WTC11 (cell line): ENCODE results near the gene ROBO2.

Experiments
- FOXJ3 ChIP-seq: sonication (generic); formaldehyde crosslinking; IDR thresholded peaks from 2 replicates; pipeline ENCODE4 v1.9.0; 2021; ENCODE audit warnings: missing genetic modification reagents, mild to moderate bottlenecking, borderline replicate concordance
- IRF2 ChIP-seq: sonication (generic); formaldehyde crosslinking; IDR thresholded peaks from 2 replicates; pipeline ENCODE4 v1.8.0; 2022; ENCODE audit warnings: low read depth, missing genetic modification reagents, borderline replicate concordance
- NFYB ChIP-seq: sonication (generic); formaldehyde crosslinking; conservative IDR thresholded peaks from 2 replicates; pipeline ENCODE4 v1.8.0; 2022; ENCODE audit warnings: low read depth, missing genetic modification reagents
- NR1H2 ChIP-seq: sonication (generic); formaldehyde crosslinking; IDR thresholded peaks from 2 replicates; pipeline ENCODE4 v1.9.0; 2021; ENCODE audit warnings: mild to moderate bottlenecking, moderate library complexity, missing genetic modification reagents
- NR3C1 ChIP-seq: sonication (generic); formaldehyde crosslinking; conservative IDR thresholded peaks from 2 replicates; pipeline ENCODE4 v1.8.1; 2023; ENCODE audit warnings: low read depth, mild to moderate bottlenecking, missing genetic modification reagents
- TP53 ChIP-seq: sonication (generic); formaldehyde crosslinking; IDR thresholded peaks from 2 replicates; pipeline ENCODE4 v1.8.1; 2023; ENCODE audit warnings: mild to moderate bottlenecking, missing genetic modification reagents
- ZBTB21 ChIP-seq: sonication (generic); formaldehyde crosslinking; IDR thresholded peaks from 2 replicates; pipeline ENCODE4 v1.8.1; 2023; ENCODE audit warnings: mild to moderate bottlenecking, missing genetic modification reagents, borderline replicate concordance
- TF ChIP-seq, protein P1 (sequence below): fragments of 200-600 bp; IDR thresholded peaks from 2 replicates; pipeline ENCODE4 v1.8.0; 2022; ENCODE audit warnings: antibody characterized with exemption
- TF ChIP-seq, protein P2 (sequence below): fragments of 250-450 bp; sonication (Bioruptor Pico); IDR thresholded peaks from 2 replicates; pipeline ENCODE4 v1.8.0; 2021; ENCODE audit warnings: mild to moderate bottlenecking
- TF ChIP-seq, protein P3 (sequence below): sonication (generic); formaldehyde crosslinking; IDR thresholded peaks from 2 replicates; pipeline ENCODE4 v1.8.1; 2022; ENCODE audit warnings: missing genetic modification reagents, borderline replicate concordance
- TF ChIP-seq, protein P4 (sequence below): sonication (generic); formaldehyde crosslinking; conservative IDR thresholded peaks from 2 replicates; pipeline ENCODE4 v1.8.1; 2022; ENCODE audit warnings: mild to moderate bottlenecking, missing genetic modification reagents
- TF ChIP-seq, protein P5 (sequence below): sonication (generic); formaldehyde crosslinking; conservative IDR thresholded peaks from 2 replicates; pipeline ENCODE4 v1.8.1; 2023; ENCODE audit warnings: mild to moderate bottlenecking, low read depth, missing genetic modification reagents, moderate library complexity
- TF ChIP-seq, protein P6 (sequence below): fragments of 250-450 bp; sonication (Bioruptor Pico); IDR thresholded peaks from 2 replicates; pipeline ENCODE4 v2.1.2; 2022; ENCODE audit warnings: mild to moderate bottlenecking, moderate library complexity
- TF ChIP-seq, protein P7 (sequence below): sonication (generic); formaldehyde crosslinking; IDR thresholded peaks from 2 replicates; pipeline ENCODE4 v1.8.0; 2022; ENCODE audit warnings: mild to moderate bottlenecking, missing genetic modification reagents

DNA sequence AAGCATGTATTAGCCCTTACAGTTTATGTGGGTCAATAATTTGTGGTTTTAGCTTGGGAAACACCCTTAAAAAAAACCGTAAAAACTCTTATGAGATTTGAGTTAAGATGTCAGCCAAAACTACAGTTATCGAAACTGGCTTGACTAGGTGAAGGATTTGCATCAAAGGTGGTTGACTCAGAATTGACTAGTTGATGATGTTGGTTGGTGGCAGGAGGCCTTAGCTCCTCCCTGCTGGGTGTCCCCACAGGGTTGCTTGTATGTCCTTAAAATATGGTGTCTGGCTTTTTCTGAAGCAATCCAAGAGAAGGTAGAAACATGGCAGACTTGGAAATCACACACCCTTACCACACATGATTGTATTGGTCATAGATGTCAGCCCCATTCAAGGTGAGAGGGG is 305.1 kb downstream of the ROBO2 start:
- TF ChIP-seq, protein P1, sequence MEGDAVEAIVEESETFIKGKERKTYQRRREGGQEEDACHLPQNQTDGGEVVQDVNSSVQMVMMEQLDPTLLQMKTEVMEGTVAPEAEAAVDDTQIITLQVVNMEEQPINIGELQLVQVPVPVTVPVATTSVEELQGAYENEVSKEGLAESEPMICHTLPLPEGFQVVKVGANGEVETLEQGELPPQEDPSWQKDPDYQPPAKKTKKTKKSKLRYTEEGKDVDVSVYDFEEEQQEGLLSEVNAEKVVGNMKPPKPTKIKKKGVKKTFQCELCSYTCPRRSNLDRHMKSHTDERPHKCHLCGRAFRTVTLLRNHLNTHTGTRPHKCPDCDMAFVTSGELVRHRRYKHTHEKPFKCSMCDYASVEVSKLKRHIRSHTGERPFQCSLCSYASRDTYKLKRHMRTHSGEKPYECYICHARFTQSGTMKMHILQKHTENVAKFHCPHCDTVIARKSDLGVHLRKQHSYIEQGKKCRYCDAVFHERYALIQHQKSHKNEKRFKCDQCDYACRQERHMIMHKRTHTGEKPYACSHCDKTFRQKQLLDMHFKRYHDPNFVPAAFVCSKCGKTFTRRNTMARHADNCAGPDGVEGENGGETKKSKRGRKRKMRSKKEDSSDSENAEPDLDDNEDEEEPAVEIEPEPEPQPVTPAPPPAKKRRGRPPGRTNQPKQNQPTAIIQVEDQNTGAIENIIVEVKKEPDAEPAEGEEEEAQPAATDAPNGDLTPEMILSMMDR = no peak
- TF ChIP-seq NFYB (CRISPR knock-in tag) (no peak), IRF2 (no peak), FOXJ3 (CRISPR knock-in tag) (no peak), TP53 (CRISPR knock-in tag) (no peak), NR1H2 (no peak), ZBTB21 (CRISPR knock-in tag) (no peak), NR3C1 (no peak)
- TF ChIP-seq, protein P2, sequence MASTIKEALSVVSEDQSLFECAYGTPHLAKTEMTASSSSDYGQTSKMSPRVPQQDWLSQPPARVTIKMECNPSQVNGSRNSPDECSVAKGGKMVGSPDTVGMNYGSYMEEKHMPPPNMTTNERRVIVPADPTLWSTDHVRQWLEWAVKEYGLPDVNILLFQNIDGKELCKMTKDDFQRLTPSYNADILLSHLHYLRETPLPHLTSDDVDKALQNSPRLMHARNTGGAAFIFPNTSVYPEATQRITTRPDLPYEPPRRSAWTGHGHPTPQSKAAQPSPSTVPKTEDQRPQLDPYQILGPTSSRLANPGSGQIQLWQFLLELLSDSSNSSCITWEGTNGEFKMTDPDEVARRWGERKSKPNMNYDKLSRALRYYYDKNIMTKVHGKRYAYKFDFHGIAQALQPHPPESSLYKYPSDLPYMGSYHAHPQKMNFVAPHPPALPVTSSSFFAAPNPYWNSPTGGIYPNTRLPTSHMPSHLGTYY = no peak
- TF ChIP-seq, protein P3, sequence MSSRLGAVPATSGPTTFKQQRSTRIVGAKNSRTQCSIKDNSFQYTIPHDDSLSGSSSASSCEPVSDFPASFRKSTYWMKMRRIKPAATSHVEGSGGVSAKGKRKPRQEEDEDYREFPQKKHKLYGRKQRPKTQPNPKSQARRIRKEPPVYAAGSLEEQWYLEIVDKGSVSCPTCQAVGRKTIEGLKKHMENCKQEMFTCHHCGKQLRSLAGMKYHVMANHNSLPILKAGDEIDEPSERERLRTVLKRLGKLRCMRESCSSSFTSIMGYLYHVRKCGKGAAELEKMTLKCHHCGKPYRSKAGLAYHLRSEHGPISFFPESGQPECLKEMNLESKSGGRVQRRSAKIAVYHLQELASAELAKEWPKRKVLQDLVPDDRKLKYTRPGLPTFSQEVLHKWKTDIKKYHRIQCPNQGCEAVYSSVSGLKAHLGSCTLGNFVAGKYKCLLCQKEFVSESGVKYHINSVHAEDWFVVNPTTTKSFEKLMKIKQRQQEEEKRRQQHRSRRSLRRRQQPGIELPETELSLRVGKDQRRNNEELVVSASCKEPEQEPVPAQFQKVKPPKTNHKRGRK (CRISPR knock-in tag) = no peak
- TF ChIP-seq, protein P4, sequence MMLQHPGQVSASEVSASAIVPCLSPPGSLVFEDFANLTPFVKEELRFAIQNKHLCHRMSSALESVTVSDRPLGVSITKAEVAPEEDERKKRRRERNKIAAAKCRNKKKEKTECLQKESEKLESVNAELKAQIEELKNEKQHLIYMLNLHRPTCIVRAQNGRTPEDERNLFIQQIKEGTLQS = no peak
- TF ChIP-seq, protein P5, sequence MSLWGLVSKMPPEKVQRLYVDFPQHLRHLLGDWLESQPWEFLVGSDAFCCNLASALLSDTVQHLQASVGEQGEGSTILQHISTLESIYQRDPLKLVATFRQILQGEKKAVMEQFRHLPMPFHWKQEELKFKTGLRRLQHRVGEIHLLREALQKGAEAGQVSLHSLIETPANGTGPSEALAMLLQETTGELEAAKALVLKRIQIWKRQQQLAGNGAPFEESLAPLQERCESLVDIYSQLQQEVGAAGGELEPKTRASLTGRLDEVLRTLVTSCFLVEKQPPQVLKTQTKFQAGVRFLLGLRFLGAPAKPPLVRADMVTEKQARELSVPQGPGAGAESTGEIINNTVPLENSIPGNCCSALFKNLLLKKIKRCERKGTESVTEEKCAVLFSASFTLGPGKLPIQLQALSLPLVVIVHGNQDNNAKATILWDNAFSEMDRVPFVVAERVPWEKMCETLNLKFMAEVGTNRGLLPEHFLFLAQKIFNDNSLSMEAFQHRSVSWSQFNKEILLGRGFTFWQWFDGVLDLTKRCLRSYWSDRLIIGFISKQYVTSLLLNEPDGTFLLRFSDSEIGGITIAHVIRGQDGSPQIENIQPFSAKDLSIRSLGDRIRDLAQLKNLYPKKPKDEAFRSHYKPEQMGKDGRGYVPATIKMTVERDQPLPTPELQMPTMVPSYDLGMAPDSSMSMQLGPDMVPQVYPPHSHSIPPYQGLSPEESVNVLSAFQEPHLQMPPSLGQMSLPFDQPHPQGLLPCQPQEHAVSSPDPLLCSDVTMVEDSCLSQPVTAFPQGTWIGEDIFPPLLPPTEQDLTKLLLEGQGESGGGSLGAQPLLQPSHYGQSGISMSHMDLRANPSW (CRISPR knock-in tag) = no peak
- TF ChIP-seq, protein P6, sequence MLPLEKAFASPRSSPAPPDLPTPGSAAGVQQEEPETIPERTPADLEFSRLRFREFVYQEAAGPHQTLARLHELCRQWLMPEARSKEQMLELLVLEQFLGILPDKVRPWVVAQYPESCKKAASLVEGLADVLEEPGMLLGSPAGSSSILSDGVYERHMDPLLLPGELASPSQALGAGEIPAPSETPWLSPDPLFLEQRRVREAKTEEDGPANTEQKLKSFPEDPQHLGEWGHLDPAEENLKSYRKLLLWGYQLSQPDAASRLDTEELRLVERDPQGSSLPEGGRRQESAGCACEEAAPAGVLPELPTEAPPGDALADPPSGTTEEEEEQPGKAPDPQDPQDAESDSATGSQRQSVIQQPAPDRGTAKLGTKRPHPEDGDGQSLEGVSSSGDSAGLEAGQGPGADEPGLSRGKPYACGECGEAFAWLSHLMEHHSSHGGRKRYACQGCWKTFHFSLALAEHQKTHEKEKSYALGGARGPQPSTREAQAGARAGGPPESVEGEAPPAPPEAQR (CRISPR knock-in tag) = no peak
- TF ChIP-seq, protein P7, sequence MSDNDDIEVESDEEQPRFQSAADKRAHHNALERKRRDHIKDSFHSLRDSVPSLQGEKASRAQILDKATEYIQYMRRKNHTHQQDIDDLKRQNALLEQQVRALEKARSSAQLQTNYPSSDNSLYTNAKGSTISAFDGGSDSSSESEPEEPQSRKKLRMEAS (CRISPR knock-in tag) = no peak
